H1 (cell line): ENCODE data around the gene UBA3. TPM values are rescaled to one million over a fixed set of nuclear protein-coding genes. Genes with fewer than 3 reads are reported as not detected.

Source experiments
- SIRT6 ChIP-seq: IDR thresholded peaks from one replicate; pipeline ENCODE4 v1.7.1; 2012; ENCODE audit warnings: low read length, inconsistent platforms
- SP1 ChIP-seq: IDR thresholded peaks from 2 replicates; pipeline ENCODE4 v1.6.1; 2011; ENCODE audit warnings: low read depth, low read length
- ZNF274 ChIP-seq: IDR thresholded peaks from 2 replicates; pipeline ENCODE4 v1.7.0; 2012; ENCODE audit warnings: low read length, borderline replicate concordance; ENCODE audit errors: extremely low read depth
- polyA plus RNA-seq, 7 experiments: library from polyadenylated mRNA; depleted of rRNA in 3 of 7; stranded (reverse) in 5 of 7; unstranded in 2 of 7; fragments of >200 nt in 5 of 7; fragments of 200-250 nt in 2 of 7; gene quantifications; 1 replicate in 5 of 7; 2 replicates in 1 of 7; 4 replicates in 1 of 7; pipeline versions ENCODE4 v1.2.1 to v1.2.3, GENCODE V29; 2011 to 2013; ENCODE audit warnings: missing spikeins in 2 of 7, mixed read lengths in 2 of 7
- total RNA-seq: library from RNA; stranded (reverse); fragmentation: NEBNext Ultra II Directional; extraction: Animal tissue kit (Norgen Biotek cat#: 25700); gene quantifications from 2 replicates; pipeline ENCODE4 v1.2.1, GENCODE V29; 2021

The UBA3 gene
- total and polyA plus RNA-seq, 2 of the 8 experiments (the other 6 are each of a cell fraction or from before 2014, with no cell fraction given), result 40.8 to 97.8 TPM

GRCh38 chr3:69095636-69096035 is 15.5 kb upstream of the UBA3 start (continued):
- TF ChIP-seq SIRT6 (no peak), ZNF274 (no peak), SP1 (no peak)
